Suprapubic skin (tissue), 3 donors: ENCODE measurements around the gene GNB1L.

Experiments used
- CTCF ChIP-seq, 2 donors: fragments of 200-600 bp in 1 of 2; fragments of 450-650 bp in 1 of 2; sonication (generic) in 1 of 2; IDR thresholded peaks; one replicate each; pipeline ENCODE4 v1.5.1; 2016 to 2019; ENCODE audit warnings: antibody characterized with exemption in 2 of 2, mild to moderate bottlenecking in 1 of 2, moderate library complexity in 1 of 2
- POLR2A ChIP-seq, 2 donors: fragments of 450-650 bp; IDR thresholded peaks; one replicate each; pipeline ENCODE4 v1.6.1; 2017; ENCODE audit warnings: antibody characterized with exemption in 2 of 2, mild to moderate bottlenecking in 2 of 2, moderate library complexity in 2 of 2

GRCh38 chr22:19776433-19777031 lies 78.1 kb downstream of the GNB1L start:
- TF ChIP-seq CTCF (IDR thresholded peaks at IDR 0.05) = no peak
- no peak for TF ChIP-seq POLR2A (IDR thresholded peaks at IDR 0.05)
